Activated T-helper 9 cell treated with anti-CD3 and anti-CD28 coated beads, Interleukin-2, amount 50 U/mL, for 16 hours (primary cell): ENCODE results near the gene MAD1L1.

ENCODE experiments used
- DNase-seq: peaks from one replicate; pipeline ENCODE4 v3.0.0-alpha.2; 2020; ENCODE audit warnings: low read depth

MAD1L1 gene

DNA sequence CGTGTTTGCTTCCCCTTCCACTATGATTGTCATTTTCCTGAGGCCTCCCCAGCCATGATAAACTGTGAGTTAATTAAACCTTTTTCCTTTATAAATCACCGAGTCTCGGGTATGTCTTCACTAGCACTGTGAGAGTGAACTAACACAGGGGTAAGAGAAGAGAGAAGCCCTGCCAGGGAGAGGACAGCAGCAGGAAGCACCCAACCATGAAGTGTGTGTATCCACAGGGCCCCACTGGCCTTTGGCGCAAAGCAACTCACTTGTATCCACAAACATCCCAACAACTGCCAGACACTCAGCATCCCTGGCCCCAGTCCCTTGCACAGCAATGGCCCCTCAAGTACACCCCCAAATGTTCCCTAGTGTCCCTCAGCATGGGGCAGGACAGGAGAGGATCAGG is 115.1 kb downstream of the MAD1L1 start:
- no peak for DNase-seq

DNA sequence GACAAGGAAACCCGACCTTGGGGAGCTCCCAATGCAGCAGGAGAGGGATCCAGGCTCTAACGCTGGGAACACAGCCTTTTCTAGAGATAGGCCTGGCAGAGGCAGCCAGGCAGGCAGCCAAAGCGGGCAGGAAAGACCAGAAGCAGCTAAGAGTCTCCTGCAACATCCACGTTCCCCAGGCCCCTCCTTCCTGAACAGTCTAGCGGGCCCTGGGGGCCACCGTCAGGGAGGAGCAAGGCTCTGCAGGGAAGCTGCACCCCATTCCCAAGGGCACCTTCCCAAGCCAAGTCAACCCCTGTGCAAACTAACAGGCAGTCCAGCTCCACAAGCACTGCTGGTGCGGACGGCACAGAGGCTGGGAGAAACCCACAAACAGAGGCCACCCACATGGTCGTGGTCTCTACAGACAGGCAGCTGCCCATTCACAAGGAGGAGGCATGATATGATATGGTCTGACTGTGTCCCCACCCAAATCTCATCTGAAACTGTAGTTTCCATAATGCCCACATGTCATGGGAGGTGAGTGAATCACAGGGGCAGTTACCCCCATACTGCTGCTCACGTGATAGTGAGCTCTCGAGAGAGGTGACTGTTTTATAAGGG is 115.7 kb downstream of the MAD1L1 start:
- no peak for DNase-seq

DNA sequence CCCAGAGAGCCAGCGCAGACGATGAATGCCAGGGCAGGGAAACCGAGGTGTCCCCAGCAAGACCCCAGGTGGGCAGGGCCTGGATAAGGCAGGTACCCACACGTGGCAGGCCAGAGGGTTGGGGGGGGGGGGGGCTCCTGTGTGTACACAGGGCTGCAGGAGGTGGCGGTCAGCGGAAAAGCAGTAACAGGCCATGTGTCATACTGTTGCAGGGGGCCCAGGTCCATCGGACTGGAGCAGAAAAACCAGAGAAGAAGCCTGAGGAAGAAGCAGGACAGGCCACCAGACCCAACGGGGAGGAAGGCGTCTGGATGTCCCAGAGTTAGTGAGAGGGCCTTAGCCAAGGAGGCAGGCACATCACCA is 116.3 kb downstream of the MAD1L1 start:
- no peak for DNase-seq

DNA sequence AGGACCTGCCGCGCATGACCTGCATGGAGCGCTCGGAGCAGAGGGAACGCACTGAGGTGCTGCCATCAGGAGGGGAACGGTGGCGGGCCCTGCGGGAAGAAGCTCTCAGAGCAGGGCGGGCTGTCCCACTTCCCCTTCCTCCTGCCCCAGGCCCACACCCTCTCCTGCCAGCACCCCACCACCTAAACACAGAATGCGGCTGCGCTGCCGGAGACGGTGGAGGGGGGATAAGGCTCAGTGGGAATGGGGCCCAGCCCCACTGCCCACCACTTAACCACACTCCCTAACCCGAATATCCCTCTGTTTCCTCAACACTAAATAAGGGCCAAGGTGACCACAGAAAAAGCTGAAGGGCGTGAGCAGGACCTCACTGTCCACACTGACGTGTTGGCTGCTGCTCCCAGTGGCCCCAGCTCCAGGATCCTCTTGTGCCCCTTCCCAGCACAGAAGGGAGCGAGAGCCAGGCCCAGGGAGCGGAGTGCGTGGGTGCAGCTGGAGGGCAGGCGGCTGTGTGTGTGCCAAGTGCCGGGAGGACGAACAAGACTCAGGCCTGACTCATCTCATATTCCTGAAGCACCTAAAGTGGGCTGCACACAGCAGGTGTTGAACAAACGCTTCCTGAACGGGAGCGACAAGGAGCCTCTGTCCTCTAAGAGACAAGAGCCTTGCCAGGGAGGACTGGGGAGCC is 116.8 kb downstream of the MAD1L1 start:
- no peak for DNase-seq

DNA sequence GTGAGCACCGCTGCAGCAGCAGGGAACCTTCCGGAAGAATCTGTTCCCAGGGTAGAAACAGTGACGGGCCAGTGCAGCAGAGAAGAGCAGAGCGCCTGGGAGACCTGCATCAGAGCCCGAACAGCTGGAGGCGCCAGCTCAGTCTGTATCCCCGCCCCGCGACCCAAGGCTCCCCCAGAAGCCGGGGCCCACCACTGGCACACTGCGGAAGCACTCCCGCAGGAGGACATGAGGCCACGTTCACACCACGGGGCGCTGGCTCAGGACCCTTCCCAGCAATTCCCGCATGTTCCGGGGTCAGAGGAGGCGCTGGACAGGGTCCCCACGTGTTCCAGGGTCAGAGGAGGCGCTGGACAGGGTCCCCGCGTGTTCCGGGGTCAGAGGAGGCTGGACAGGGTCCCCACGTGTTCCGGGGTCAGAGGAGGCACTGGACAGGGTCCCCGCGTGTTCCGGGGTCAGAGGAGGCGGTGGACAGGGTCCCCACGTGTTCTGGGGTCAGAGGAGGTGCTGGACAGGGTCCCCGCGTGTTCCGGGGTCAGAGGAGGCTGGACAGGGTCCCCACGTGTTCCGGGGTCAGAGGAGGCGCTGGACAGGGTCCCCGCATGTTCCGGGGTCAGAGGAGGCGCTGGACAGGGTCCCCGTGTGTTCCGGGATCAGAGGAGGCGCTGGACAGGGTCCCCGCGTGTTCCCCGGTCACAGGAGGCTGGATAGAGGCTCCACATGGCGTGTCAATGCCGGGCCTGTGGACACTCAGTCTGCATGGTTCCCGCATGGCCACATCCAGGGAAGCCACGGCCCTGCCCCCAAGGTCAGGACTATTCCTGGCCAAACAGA is 117.6 kb downstream of the MAD1L1 start:
- no peak for DNase-seq

DNA sequence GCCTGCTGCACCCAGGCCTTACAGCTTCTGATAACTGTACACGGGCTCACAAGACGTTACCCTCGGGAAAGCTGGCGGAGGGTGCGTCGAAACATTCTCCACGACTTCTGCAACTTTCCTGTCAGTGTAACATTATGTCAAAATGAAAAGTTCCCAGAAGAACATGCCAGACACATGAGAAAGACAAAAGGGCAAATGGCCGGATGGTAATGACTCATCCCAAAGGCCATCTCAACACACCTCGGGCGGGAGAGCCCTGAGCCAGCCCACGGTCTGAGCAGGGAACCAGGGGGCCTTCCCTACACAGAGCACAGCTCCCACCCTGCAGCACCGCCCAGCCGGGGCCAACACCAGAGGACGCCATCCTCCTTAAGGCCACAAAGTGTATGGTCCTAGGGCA is 118.7 kb downstream of the MAD1L1 start:
- DNase-seq: no peak

DNA sequence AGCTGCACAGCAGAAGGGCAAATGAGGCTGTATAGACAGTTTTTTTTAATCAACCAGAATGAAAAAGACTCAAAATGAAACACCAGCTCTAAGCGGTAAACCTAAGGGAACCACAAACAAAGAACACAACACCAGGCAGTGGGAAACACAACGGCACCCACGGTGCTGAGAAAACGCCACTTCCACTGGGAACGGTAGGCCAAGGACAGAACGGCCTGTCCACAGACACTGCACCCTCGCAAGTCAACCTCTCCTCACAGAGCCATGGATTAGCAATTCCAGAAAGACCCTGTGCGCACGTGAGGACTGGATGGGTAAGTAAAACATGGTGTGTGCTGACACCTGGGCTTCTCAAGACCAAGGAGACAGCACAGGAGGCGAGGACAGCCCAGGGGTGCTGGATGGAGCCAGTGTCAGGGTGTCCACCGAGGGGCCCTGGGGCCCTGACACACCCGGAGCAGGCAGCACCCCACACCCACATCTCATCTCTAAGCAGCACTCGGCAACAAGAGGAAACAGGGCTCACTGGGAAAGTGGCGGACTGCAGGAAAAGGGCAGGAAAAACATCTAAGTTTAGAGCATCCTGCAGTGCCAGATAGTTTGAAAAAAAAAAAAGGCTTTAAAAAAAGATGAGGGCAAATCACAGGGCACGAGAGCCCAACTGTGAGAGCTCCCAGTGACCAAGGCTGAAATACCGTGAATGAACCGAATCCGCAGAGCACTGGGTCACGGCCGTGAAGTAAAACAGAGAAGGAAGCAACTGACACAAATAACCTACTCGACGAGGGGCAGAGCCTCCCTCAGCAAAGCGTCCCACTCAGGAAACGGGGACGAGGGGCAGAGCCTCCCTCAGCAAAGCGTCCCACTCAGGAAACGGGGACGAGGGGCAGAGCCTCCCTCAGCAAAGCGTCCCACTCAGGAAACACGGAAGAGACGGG is 120.2 kb downstream of the MAD1L1 start:
- DNase-seq: no peak

DNA sequence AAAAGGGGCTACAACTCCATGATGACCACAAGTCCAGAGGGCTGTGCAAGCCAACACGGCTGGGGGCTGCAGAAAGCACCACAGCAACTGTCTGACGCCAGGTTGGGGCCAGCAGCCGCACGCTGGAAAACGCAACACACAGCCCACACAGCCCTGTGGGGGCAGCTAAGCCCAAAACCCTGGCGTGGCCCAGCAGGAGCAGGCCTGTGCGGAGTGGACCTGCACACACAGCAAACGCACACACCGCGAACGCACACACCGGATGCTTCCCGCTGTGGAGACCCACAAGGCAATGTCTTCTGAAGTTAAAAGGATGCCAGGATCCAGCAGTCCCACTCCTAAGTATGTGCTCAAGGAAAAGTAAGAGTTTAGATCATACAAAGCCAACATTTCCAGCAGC is 121.2 kb downstream of the MAD1L1 start:
- no peak for DNase-seq

DNA sequence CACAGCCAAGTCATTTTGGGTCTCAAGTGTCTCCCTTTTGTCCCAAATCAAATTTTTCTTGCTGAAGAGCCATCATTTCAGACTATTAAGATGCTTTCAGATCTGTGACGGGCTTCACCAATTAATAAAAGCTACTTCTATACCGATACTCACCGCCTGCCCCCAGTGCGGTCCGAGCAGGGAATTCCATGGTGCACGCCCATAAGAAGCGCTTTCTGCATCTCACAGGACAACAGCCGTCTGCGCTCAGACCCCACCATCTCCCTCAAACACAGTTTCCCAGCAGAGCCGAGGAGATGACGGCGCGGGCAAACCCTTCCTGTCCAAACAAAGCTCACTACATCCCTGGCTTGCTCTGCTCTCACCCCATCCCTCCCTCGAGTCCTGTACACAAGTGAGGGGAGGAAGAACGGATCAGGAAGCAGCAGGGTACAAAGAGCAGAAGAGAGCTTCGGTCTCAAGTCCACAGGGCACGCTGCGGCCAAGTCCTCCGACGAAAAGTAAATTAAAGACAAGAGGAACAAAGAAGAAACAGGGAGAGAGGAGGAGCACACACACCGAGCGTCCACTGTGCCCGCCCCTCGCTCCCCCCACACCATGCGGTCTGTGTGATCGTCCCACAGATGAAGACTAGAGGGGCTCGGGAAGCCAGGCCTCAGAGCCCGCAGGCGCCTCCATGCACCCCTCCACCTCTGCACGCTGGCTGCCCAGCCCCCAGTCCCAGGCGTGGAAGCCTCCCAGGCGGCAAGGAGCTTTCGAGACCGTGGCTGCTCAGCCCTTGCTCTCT is 121.9 kb downstream of the MAD1L1 start:
- no peak for DNase-seq

DNA sequence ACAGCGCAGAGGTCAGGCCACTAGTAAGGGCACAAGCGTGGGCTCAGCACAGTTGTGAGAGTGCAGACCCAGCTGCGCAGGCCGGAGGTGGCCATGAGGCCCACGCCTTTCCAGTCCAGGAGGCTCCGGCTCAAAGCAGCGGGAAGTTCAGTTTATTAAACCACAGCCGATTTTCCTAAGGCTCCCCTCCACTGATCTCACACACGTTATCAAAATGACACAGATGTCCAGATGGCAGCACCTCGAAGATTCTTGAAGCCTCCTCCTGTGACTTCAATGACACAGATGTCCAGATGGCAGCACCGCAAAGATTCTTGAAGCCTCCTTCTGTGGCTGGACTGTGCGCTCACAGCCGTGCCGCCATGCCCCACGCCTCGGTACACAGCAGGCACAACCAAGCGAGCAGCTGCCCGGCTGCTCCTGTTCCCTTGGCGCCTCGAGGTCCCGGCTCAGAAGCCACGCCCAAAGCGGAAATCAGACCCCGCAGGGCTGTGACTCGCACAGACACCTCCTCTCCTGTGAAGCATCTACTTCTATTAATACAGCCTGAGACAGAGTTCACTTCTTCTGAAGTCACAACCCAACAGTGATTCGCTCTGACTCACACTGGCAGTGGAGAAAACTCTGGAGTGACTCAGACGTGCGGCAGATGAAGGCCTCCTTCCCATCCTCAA is 122.7 kb downstream of the MAD1L1 start:
- peak; percentile 30 for DNase-seq

DNA sequence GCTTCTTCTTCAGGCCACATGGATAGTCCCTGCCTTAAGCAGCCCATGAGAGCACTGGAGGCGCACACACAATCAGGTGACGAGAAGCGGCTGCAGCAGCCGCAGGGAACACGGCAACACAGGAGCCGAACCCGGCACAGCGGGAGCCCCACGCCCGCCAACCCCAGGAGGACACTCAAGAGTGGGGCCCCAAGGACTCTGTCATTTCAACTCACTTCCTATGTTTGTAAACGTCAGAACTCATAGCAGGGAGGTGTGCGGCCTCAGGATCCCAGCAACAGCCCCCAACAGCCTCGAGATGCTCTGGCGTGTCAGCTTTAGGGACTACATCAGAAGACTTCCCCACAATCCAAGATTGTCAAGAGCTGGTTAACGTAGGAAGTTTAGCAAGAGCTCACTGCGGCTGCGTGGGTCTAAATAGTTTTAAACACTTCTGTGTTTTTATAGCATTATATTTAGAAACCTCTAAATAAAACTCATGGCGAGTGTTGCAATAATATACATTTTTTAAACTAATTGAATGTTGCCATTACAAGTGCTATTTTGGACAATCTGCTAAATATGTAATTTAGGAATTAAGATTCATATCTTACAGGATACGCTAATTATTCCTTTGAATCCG is 123.4 kb downstream of the MAD1L1 start:
- DNase-seq: no peak

DNA sequence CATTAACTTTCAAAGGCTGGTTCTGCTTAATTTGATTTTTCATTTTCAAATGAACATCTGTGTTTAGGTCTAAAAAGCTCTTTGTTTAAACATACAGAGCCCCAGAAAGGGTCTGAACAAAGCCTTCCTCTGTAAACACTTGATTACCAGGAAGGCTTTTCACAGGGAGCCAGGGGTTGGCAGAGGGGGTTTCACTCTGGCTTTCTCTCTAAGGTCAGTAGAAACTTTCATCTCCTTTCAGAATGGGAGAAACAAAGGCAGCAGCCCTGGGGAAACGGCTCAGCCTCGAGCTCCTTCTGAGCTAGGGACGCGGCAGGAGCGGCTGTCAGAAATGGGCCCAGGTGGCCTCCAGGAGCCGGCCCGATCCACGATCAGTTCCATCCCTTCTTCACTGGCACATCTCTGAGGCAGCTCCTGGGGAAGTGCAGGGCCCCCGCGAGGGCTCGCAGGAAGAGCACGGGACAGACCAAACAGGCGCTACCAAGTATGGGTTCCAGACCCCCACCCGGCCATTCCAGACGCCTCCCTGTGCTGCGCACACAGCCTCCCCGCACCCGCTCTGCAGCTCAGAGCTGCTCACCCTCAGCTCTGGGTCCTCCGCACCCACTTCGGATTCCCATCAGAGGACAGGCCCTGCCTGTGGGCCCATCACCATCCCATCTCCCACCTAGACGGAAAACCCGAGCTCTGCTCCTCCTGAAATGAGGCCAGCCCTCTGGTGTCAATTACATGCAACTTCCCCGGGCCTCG is 124.1 kb downstream of the MAD1L1 start:
- DNase-seq: no peak

DNA sequence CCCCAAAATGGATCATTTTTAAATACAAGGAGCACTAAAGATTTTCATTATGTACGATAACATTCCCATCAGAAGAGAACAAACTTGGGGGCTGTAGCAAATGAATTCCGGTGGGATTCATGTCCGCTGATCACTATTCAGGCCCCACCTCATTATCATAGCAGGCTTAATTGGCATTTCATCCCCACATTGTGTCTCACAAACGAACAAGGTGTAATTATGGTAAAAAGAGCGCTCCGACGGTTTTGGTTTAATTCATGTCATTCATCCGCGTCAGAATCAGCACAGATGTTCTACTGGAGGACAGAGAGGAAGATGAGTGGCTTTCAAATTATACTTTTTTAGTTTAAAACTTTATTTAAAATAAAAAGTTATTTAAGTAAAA is 124.7 kb downstream of the MAD1L1 start:
- no peak for DNase-seq

DNA sequence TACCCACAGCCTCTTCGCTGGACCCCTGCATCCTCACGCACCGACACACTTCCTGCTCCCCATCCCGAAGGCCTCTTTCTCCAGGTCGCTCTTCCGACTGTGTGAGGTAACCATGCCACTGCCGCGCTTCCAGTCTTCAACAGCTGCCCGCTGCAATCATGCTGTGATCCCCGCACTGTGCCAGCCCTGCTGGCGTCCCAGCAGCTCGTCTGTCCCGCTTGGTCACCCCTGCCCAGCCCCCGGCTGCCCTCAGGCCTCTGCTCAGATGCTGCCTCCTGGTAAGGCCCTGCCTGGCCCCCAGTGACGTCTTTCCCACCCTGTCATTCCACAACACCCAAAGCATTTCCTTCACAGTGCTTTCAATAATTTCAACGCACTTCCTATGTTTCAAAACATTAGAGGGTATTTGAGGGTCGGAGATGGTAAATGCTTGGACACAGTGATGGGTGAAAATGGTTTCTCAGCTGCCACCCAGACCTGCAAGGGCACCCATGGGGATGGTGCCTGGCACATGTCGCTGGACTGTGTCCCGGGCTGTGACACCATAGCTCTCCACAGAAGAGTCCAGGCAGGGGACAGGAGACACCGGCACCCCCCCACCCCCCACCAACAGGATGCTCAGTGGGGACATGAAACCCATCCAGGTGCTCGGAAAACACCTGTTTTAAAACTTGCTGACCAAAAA is 125.2 kb downstream of the MAD1L1 start:
- DNase-seq: no peak

DNA sequence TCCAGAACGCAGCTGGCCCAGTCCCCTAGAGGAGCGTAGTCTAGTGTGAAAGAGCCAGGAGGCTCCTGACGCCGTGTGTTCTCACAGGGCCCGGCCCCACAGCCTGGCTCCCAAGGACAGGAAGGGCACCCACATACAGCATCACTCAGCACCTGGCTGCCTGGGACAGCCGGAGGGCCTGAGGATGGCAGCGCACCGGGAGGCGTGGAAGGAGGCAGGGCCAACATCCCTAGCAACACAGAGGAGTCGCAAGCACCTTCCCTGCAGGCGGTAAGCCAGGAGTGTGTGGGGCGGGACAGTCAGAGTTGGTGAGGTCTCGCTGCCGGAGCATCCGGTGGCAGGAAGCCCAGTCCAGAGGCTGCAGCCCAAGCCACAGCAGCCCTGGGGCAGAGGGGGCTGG is 125.8 kb downstream of the MAD1L1 start:
- DNase-seq: no peak

DNA sequence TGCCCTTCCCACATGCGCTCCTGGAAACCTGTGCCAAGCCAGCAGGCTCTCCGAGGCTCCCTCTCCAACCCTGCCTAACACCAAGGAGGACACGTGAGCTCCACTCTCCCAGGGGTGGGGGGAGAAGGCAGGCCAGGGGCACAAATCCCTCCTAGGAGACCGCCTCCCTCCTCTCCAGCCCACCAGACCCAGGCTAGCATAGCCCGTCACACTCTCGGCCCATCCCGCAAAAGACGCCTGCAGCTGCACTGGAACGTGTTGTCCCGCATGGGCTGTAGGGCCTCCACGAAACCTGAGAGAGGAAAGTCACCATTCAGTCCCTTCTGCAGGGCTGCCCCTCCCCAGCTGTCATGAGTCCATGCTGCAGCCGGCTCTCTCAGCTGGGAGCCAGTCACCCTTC is 126.3 kb downstream of the MAD1L1 start:
- DNase-seq: no peak

DNA sequence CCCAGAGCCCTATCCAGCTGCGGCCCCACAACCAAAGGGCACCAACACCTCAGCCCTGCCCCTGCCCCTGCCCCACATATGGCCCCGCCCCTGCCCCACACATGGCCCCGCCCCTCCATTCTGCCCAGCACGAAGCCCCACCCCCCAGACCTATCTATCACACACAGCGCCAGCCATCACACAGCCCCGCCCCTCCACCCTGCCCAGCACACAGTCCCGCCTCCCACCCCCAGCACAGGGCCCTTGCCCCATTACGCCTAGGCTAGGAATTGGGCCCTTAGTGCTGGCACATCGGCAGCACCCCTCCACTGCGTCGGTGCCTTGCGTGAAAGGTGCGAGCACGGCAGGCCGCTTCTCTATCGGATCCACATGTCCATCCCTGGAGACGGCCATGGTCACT is 126.8 kb downstream of the MAD1L1 start:
- no peak for DNase-seq

DNA sequence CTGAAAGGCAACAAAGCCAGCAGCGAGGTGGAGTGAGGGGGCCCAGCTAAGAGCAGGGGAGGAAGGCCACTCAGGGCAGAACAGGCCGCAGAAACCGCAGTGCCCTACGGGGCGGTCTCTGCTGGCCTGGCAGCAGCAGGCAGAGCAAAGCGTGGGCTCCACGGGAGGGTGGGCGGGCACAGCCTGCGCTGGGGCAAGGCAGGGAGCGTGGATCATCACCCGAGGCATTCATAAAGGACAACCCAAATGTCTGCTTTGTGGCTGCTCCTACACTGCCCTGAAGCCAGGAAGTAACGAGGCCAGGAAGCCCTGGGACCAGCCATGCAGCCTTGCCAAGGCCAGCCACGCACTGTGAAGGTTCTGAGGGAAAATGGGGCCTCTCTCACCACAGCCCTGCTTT is 127.5 kb downstream of the MAD1L1 start:
- no peak for DNase-seq

DNA sequence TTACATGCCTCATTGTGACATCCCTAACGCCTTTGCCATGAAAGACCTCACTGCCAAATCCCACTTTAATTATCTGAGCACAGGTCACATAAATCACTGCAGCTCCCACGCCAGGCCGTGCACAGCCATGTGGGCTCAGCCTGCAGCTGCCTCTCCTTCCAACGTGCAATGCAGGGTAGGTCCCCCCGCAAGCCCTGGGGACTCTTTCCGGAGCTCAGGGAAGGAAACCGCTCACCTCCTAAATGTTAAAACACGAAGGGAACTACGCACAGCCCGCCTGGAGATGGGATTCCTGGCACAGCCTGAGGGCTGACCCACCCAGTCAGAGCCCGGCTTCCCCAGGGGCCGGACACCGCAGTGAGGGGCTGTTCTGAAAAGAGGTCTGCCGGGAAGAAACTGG is 128.0 kb downstream of the MAD1L1 start:
- DNase-seq: no peak
